Osteocyte (in vitro differentiated cells): ENCODE data around the gene APEX2. TPM values are rescaled to one million over a fixed set of nuclear protein-coding genes. Genes with fewer than 3 reads are reported as not detected.
"Not testable (repeated sequence)": the region's sequence is repeated elsewhere in the genome, so short reads cannot be mapped to it uniquely, and the experiment has no call there.

Source experiments
- DNase-seq: peaks from one replicate; pipeline ENCODE4 v3.0.0; 2021; ENCODE audit warnings: mixed read lengths; ENCODE audit not compliant: unreplicated experiment; ENCODE audit errors: extremely low spot score
- H3K27ac Mint-ChIP-seq: one replicate; pipeline ENCODE4 v1.8.0; 2021; ENCODE audit warnings: mild to moderate bottlenecking, mixed read lengths; ENCODE audit not compliant: unreplicated experiment
- H3K27me3 Mint-ChIP-seq: one replicate; pipeline ENCODE4 v1.8.0; 2021; ENCODE audit warnings: mixed read lengths; ENCODE audit not compliant: unreplicated experiment
- H3K36me3 Mint-ChIP-seq: one replicate; pipeline ENCODE4 v1.8.0; 2021; ENCODE audit warnings: mixed read lengths; ENCODE audit not compliant: unreplicated experiment
- H3K4me1 Mint-ChIP-seq: one replicate; pipeline ENCODE4 v1.8.0; 2021; ENCODE audit warnings: mixed read lengths; ENCODE audit not compliant: unreplicated experiment
- H3K4me3 Mint-ChIP-seq: one replicate; pipeline ENCODE4 v1.8.0; 2021; ENCODE audit warnings: mild to moderate bottlenecking, moderate library complexity, mixed read lengths; ENCODE audit not compliant: unreplicated experiment
- H3K9me3 Mint-ChIP-seq: one replicate; pipeline ENCODE4 v1.8.0; 2021; ENCODE audit warnings: mixed read lengths; ENCODE audit not compliant: unreplicated experiment
- CTCF ChIP-seq: fragments of 200-600 bp; sonication (generic); IDR thresholded peaks from 2 replicates; pipeline ENCODE4 v1.5.0; 2021; ENCODE audit warnings: antibody characterized with exemption, mild to moderate bottlenecking, moderate library complexity
- total RNA-seq: library from RNA; stranded (reverse); gene quantifications from 2 replicates; pipeline ENCODE4 v1.2.1, GENCODE V29; 2021

APEX2 gene
- total RNA-seq, 1 donor from 2014 or later, result 13.6 TPM

GRCh38 chrX:54977387-54977786 is 22.8 kb upstream of the APEX2 start:
- no peaks in the 10 kb centered on the region for H3K36me3 Mint-ChIP-seq
- H3K27me3 Mint-ChIP-seq, result peaks cover 12% of the 10 kb centered on the region
- no peak overlapping the region for H3K27ac Mint-ChIP-seq
- no peak for TF ChIP-seq CTCF
- H3K9me3 Mint-ChIP-seq, result peaks cover 21% of the 10 kb centered on the region
- no peak overlapping the region for H3K4me3 Mint-ChIP-seq
- H3K4me1 Mint-ChIP-seq, result no peaks in the 10 kb centered on the region
- DNase-seq, result no peak

- Mint-ChIP-seq H3K36me3 (no peaks in the 10 kb centered on the region), H3K27me3 (peaks cover 12% of the 10 kb centered on the region), H3K9me3 (peaks cover 16% of the 10 kb centered on the region), H3K4me3 (no peak overlapping the region), H3K27ac (no peak overlapping the region), H3K4me1 (no peaks in the 10 kb centered on the region)
- no peak for DNase-seq
- no peak for TF ChIP-seq CTCF
Measured at GRCh38 chrX:54978448-54978847, 21.7 kb upstream of the APEX2 start.

- TF ChIP-seq CTCF, result no peak
- Mint-ChIP-seq H3K27me3 (peaks cover 12% of the 10 kb centered on the region), H3K4me3 (no peak overlapping the region), H3K27ac (no peak overlapping the region), H3K36me3 (no peaks in the 10 kb centered on the region), H3K9me3 (peaks cover 7% of the 10 kb centered on the region), H3K4me1 (no peaks in the 10 kb centered on the region)
- no peak for DNase-seq
Measured at GRCh38 chrX:54979432-54979831, 20.7 kb upstream of the APEX2 start.

- Mint-ChIP-seq H3K27me3 (peaks cover 12% of the 10 kb centered on the region), H3K4me1 (no peaks in the 10 kb centered on the region), H3K4me3 (no peak overlapping the region), H3K9me3 (peaks cover 5% of the 10 kb centered on the region), H3K36me3 (no peaks in the 10 kb centered on the region), H3K27ac (no peak overlapping the region)
- DNase-seq, result no peak
- no peak for TF ChIP-seq CTCF
Measured at GRCh38 chrX:54980334-54980733, 19.8 kb upstream of the APEX2 start.

GRCh38 chrX:54983306-54983705 is 16.9 kb upstream of the APEX2 start:
- H3K36me3 Mint-ChIP-seq, H3K9me3 Mint-ChIP-seq, DNase-seq, H3K27ac Mint-ChIP-seq, H3K4me3 Mint-ChIP-seq, H3K4me1 Mint-ChIP-seq: not testable (repeated sequence)
- H3K27me3 Mint-ChIP-seq, result peaks cover 15% of the 10 kb centered on the region

GRCh38 chrX:54991706-54992105 is 8.5 kb upstream of the APEX2 start:
- Mint-ChIP-seq H3K4me3 (no peak overlapping the region), H3K27me3 (peaks cover 10% of the 10 kb centered on the region), H3K4me1 (no peaks in the 10 kb centered on the region), H3K27ac (no peak overlapping the region), H3K36me3 (no peaks in the 10 kb centered on the region), H3K9me3 (peaks cover 16% of the 10 kb centered on the region)
- no peak for DNase-seq
- TF ChIP-seq CTCF, result no peak
